Memory B cell (primary cell): Measurements from ENCODE around the gene ANKRD11.
"Not testable (repeated sequence)": the region's sequence is repeated elsewhere in the genome, so short reads cannot be mapped to it uniquely, and the experiment has no call there.

Experiments used
- ATAC-seq: fragments of 150-1000 bp; cut with Tn5 transposase; 2 replicates; pipeline ENCODE4 v1.10.0; 2021; ENCODE audit warnings: low read depth, mild to moderate bottlenecking, moderate library complexity
- DNase-seq, 2 donors: peaks; one replicate each; pipeline ENCODE4 v3.0.0; 2022; ENCODE audit warnings: low spot score in 2 of 2
- H3K27ac Mint-ChIP-seq: one replicate; pipeline ENCODE4 v1.8.0; 2022; ENCODE audit warnings: mild to moderate bottlenecking, moderate library complexity, mixed read lengths
- H3K27me3 Mint-ChIP-seq: one replicate; pipeline ENCODE4 v1.8.0; 2022; ENCODE audit warnings: mixed read lengths
- H3K36me3 Mint-ChIP-seq: one replicate; pipeline ENCODE4 v1.8.0; 2022; ENCODE audit warnings: mild to moderate bottlenecking, mixed read lengths
- H3K4me1 Mint-ChIP-seq: one replicate; pipeline ENCODE4 v1.8.0; 2022; ENCODE audit warnings: mixed read lengths
- H3K4me3 Mint-ChIP-seq: one replicate; pipeline ENCODE4 v1.8.0; 2022; ENCODE audit warnings: mild to moderate bottlenecking, moderate library complexity, mixed read lengths
- H3K9me3 Mint-ChIP-seq: one replicate; pipeline ENCODE4 v1.8.0; 2022; ENCODE audit warnings: mixed read lengths

ANKRD11 gene

GRCh38 chr16:89481356-89481955, 8.9 kb downstream of the ANKRD11 start:
- H3K4me3 Mint-ChIP-seq: no peak overlapping the region
- peak overlapping the region; percentile 28 for H3K27ac Mint-ChIP-seq
- H3K4me1 Mint-ChIP-seq: peaks cover 67% of the 10 kb centered on the region
- no peak for DNase-seq
- no peaks in the 10 kb centered on the region for H3K27me3 Mint-ChIP-seq
- no peaks in the 10 kb centered on the region for H3K9me3 Mint-ChIP-seq
- ATAC-seq: no peak
- peaks cover 16% of the 10 kb centered on the region for H3K36me3 Mint-ChIP-seq

- no peak overlapping the region for H3K4me3 Mint-ChIP-seq
- DNase-seq: no peak
These were observed 11.7 kb downstream of the ANKRD11 start for GRCh38 chr16:89478576-89479221.

GRCh38 chr16:89476811-89477261, 13.5 kb downstream of the ANKRD11 start:
- Mint-ChIP-seq H3K36me3 (peaks cover 11% of the 10 kb centered on the region), H3K4me3 (peak overlapping the region; percentile 70), H3K27ac (peak overlapping the region; percentile 73), H3K9me3 (no peaks in the 10 kb centered on the region), H3K27me3 (no peaks in the 10 kb centered on the region), H3K4me1 (peaks cover 67% of the 10 kb centered on the region)
- ATAC-seq (peak; percentile 92), DNase-seq (no peak)

More at GRCh38 chr16:89478576-89479221, 11.7 kb downstream of the ANKRD11 start:
- peaks cover 65% of the 10 kb centered on the region for H3K4me1 Mint-ChIP-seq
- H3K9me3 Mint-ChIP-seq: no peaks in the 10 kb centered on the region
- no peak for ATAC-seq
- H3K27ac Mint-ChIP-seq: no peak overlapping the region
- H3K36me3 Mint-ChIP-seq: peaks cover 17% of the 10 kb centered on the region
- H3K27me3 Mint-ChIP-seq: no peaks in the 10 kb centered on the region

- no peaks in the 10 kb centered on the region for H3K27me3 Mint-ChIP-seq
- ATAC-seq: peak; percentile 12
- DNase-seq: no peak
- H3K27ac Mint-ChIP-seq: peak overlapping the region; percentile 73
- H3K4me1 Mint-ChIP-seq: peaks cover 65% of the 10 kb centered on the region
- peak overlapping the region; percentile 70 for H3K4me3 Mint-ChIP-seq
- peaks cover 12% of the 10 kb centered on the region for H3K36me3 Mint-ChIP-seq
- no peaks in the 10 kb centered on the region for H3K9me3 Mint-ChIP-seq
These were observed 14.0 kb downstream of the ANKRD11 start for GRCh38 chr16:89476379-89476778.

- H3K4me3 Mint-ChIP-seq: no peak overlapping the region
- ATAC-seq (no peak), DNase-seq (no peak)
- H3K36me3 Mint-ChIP-seq: peaks cover 10% of the 10 kb centered on the region
- no peaks in the 10 kb centered on the region for H3K9me3 Mint-ChIP-seq
- no peaks in the 10 kb centered on the region for H3K27me3 Mint-ChIP-seq
- H3K4me1 Mint-ChIP-seq: peaks cover 59% of the 10 kb centered on the region
- no peak overlapping the region for H3K27ac Mint-ChIP-seq
These were observed 15.2 kb downstream of the ANKRD11 start for GRCh38 chr16:89475144-89475543.

GRCh38 chr16:89473791-89474414, 16.5 kb downstream of the ANKRD11 start:
- H3K36me3 Mint-ChIP-seq: peaks cover 13% of the 10 kb centered on the region
- ATAC-seq (no peak), DNase-seq (no peak)
- H3K27ac Mint-ChIP-seq: no peak overlapping the region
- no peaks in the 10 kb centered on the region for H3K9me3 Mint-ChIP-seq
- H3K4me3 Mint-ChIP-seq: no peak overlapping the region
- no peaks in the 10 kb centered on the region for H3K27me3 Mint-ChIP-seq
- peaks cover 59% of the 10 kb centered on the region for H3K4me1 Mint-ChIP-seq

GRCh38 chr16:89473136-89473712, 17.1 kb downstream of the ANKRD11 start:
- Mint-ChIP-seq H3K27me3 (no peaks in the 10 kb centered on the region), H3K4me3 (no peak overlapping the region), H3K27ac (no peak overlapping the region), H3K36me3 (peaks cover 13% of the 10 kb centered on the region), H3K4me1 (peaks cover 52% of the 10 kb centered on the region), H3K9me3 (no peaks in the 10 kb centered on the region)
- ATAC-seq (no peak), DNase-seq (no peak)

GRCh38 chr16:89472711-89473075, 17.7 kb downstream of the ANKRD11 start:
- H3K4me3 Mint-ChIP-seq: no peak overlapping the region
- no peak overlapping the region for H3K27ac Mint-ChIP-seq
- H3K4me1 Mint-ChIP-seq: peaks cover 49% of the 10 kb centered on the region

GRCh38 chr16:89467382-89467781, 23.0 kb downstream of the ANKRD11 start:
- Mint-ChIP-seq H3K27me3 (no peaks in the 10 kb centered on the region), H3K9me3 (no peaks in the 10 kb centered on the region), H3K27ac (no peak overlapping the region), H3K4me3 (no peak overlapping the region), H3K4me1 (peaks cover 22% of the 10 kb centered on the region), H3K36me3 (peaks cover 12% of the 10 kb centered on the region)
- ATAC-seq (no peak), DNase-seq (no peak)

More at GRCh38 chr16:89472711-89473075, 17.7 kb downstream of the ANKRD11 start:
- DNase-seq: no peak
- H3K36me3 Mint-ChIP-seq: peaks cover 13% of the 10 kb centered on the region
- H3K27me3 Mint-ChIP-seq: no peaks in the 10 kb centered on the region
- ATAC-seq: no peak
- H3K9me3 Mint-ChIP-seq: no peaks in the 10 kb centered on the region

GRCh38 chr16:89466920-89467319, 23.4 kb downstream of the ANKRD11 start:
- Mint-ChIP-seq H3K36me3 (peaks cover 11% of the 10 kb centered on the region), H3K4me3 (no peak overlapping the region), H3K27ac (no peak overlapping the region)

GRCh38 chr16:89463312-89463711, 27.0 kb downstream of the ANKRD11 start:
- H3K27ac Mint-ChIP-seq, DNase-seq, H3K4me3 Mint-ChIP-seq, ATAC-seq, H3K9me3 Mint-ChIP-seq, H3K27me3 Mint-ChIP-seq: not testable (repeated sequence)
- peaks cover 15% of the 10 kb centered on the region for H3K36me3 Mint-ChIP-seq
- H3K4me1 Mint-ChIP-seq: peaks cover 23% of the 10 kb centered on the region

More at GRCh38 chr16:89466920-89467319, 23.4 kb downstream of the ANKRD11 start:
- H3K27me3 Mint-ChIP-seq: no peaks in the 10 kb centered on the region
- no peak for DNase-seq
- no peaks in the 10 kb centered on the region for H3K9me3 Mint-ChIP-seq
- H3K4me1 Mint-ChIP-seq: peaks cover 18% of the 10 kb centered on the region
- ATAC-seq: no peak

- not testable (repeated sequence) for H3K4me3 Mint-ChIP-seq, ATAC-seq, H3K27ac Mint-ChIP-seq, H3K9me3 Mint-ChIP-seq, DNase-seq, H3K27me3 Mint-ChIP-seq
- Mint-ChIP-seq H3K36me3 (peaks cover 15% of the 10 kb centered on the region), H3K4me1 (peaks cover 23% of the 10 kb centered on the region)
These were observed 27.7 kb downstream of the ANKRD11 start for GRCh38 chr16:89462639-89463038.

- DNase-seq, ATAC-seq, H3K9me3 Mint-ChIP-seq, H3K27ac Mint-ChIP-seq, H3K4me3 Mint-ChIP-seq, H3K27me3 Mint-ChIP-seq: not testable (repeated sequence)
- Mint-ChIP-seq H3K36me3 (peaks cover 15% of the 10 kb centered on the region), H3K4me1 (peaks cover 23% of the 10 kb centered on the region)
These were observed 28.5 kb downstream of the ANKRD11 start for GRCh38 chr16:89461890-89462289.

GRCh38 chr16:89460556-89460955, 29.8 kb downstream of the ANKRD11 start:
- Mint-ChIP-seq H3K27ac (no peak overlapping the region), H3K4me1 (peaks cover 22% of the 10 kb centered on the region), H3K4me3 (no peak overlapping the region), H3K27me3 (no peaks in the 10 kb centered on the region), H3K36me3 (peaks cover 17% of the 10 kb centered on the region), H3K9me3 (no peaks in the 10 kb centered on the region)
- ATAC-seq (peak; percentile 52), DNase-seq (no peak)
